ELF-1 (cell line): ENCODE data around the gene NUDT3.

Experiments used
- DNase-seq: peaks from one replicate; pipeline ENCODE4 v3.0.0-alpha.2; 2016; ENCODE audit warnings: low read depth, low spot score

Gene NUDT3

DNA sequence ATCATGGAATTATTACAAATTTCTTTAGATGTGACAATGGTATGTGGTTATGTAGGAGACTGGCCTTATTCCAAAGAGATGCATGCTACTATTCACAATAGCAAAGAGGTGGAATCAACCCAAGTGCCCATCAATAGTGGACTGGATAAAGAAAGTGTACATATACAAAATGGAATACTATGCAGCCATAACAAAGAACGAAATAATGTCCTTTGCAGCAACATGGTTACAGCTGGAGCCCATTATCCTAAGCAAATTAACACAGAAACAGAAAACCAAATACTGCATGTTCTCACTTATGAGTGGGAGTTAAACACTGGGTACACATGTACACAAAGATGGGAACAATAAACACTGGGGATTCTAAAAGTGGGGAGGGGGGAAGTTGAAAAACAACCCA, 69.7 kb downstream of the NUDT3 start:
- DNase-seq = no peak

DNA sequence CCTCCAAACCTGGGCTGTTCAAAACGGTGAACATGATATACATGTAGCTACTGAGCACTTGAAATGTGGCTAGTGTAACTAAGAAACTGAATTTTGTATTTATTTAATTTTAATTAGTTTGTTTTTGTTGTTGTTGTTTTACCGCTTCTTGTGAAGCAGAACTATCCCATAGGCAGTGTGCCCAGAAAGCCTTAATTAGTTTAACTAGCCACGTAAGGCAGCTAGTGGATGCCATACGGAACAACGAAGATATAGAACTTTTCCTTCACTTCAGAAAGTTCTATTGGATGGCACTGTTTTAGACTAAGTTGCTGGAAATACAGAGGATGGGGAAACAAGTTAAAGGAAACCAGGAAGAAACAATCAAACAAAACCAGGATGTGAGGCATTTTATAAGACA, 70.6 kb downstream of the NUDT3 start:
- DNase-seq = no peak

DNA sequence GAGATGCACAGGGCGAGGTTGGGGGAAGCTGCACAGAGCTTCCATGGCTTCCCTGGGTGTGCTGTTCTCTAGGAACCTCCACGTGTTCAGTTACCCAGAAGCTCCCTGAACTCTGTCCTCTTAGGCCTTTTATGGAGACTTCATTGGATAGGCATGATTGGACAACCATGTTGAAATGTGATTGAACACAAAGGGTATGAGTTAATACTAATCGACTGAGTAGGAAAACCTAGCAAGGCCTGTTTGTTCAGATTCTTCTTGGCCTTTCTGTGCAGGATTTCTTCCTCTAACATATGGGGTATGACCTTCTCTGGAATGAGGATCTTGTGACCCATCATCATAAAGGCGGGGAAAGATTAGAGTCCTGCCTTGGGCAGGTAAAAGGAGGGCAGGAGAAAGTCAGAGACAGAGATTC, 73.0 kb downstream of the NUDT3 start:
- no peak for DNase-seq

GRCh38 chr6:34318499-34319470, 73.7 kb downstream of the NUDT3 start:
- no peak for DNase-seq

DNA sequence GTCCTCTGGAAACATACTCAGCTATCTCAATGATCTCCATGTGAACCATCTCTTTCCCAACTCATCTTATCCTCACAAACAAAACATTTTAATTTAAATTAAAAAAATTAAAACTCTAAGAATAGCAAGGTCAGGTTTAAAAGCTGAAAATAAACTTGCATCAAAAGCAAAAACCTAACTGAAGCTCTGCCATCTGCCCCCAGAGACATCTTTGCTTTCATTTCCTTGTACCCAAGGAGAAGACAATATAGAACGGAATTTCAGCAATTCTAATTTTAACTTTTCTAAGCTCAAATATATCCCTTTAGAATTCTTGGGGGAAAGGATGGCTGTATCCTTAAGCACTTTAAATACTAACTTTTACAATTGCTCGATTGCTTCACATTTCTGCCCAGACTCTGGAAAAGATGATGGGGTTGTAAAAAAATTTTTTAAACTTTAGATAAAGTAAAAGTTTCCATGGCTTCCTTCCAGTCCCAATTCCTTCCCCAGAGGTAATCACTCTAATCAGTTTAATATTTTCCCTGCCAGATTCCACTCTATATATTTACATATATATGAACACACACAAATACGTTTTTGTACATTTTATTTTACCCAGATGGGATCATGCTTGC, 74.5 kb downstream of the NUDT3 start:
- DNase-seq = no peak

DNA sequence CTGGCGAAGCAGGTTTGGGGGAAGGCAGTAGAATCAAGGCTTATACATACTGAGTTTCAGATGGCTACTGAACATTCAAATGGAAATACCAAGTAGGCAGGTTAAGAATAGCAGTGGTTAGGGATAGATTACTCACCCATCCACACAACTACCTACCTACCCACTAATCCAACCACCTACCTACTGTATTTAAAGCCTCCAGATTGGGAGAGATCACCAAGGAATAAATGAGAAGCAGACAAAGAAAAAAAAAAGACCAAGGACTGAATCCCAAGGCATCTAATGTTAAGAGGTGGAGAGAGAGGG, 75.3 kb downstream of the NUDT3 start:
- DNase-seq = no peak

- DNase-seq = no peak
Observed at GRCh38 chr6:34316431-34317171, 75.9 kb downstream of the NUDT3 start.

DNA sequence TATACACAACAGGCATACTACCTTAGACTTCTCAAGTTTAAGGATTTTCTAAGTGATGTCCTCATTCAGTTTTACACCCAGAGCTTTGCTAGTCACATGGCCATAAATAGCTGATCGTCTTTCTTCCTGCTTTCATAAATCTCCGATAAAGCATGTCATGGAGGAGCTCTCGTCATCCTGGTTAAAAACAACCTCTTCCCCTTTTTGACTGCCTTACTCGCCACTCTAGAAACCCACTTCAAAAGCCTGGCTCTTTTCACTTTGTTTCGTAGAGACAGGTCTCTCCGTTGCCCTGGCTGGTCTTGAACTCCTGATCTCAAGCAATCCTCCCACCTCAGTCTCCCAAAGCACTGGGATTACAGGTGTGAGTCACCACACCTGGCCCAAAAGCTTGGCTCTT, 76.7 kb downstream of the NUDT3 start:
- DNase-seq = no peak

GRCh38 chr6:34315256-34315655, 77.2 kb downstream of the NUDT3 start:
- no peak for DNase-seq

GRCh38 chr6:34312259-34312658, 80.2 kb downstream of the NUDT3 start:
- DNase-seq = no peak

DNA sequence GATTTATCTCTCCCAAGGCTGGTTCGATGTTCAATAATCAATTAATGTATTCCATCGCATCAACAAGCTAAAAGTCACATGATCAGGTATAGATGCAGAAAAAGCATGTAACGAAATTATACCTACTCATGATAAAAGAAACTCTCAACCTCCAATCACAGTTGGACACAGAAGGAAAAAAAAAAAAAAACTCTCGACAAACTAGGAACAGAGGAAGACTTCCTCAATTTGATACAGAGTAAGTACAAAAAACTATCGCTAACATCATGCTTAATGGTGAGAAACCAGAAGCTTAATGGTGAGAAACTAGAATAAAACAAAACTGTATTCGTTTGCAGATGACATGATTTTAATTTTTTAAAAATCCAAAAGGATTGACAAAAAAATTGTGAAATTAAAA, 81.7 kb downstream of the NUDT3 start:
- DNase-seq = no peak

- DNase-seq = no peak
Observed at GRCh38 chr6:34308483-34308882, 84.0 kb downstream of the NUDT3 start.

DNA sequence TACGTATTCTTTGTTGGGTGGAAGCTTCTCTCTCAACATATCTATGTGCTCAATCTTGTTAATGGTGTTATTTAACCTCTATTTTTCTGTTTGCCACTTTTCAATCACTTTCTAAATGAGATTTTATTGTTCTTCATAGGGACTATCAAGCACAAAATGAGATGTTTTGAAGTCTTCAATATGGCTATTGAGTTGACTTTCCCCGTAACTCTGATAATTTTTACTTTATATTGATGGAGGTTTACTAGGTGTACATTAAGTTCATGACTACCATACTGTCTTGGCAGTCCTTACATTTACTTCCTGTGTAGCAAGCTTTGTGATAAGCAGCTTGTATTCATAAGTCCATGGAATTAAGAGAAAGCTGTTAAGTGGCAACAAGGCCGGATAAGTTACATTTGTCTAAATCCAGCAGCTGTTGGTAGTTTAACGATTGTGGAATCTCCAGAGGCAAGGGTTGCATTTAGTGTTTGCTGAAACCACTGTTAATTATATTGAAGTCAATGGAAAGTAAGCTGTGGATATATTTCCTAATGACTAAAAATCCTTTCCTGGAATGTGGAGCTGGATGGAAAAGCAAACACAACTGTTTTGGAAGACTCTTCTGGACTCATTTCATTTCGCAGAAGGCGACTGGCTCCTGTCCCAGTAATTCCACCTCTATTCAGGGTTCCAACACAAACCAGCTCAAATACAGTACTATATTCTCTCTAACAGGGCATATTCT, 86.3 kb downstream of the NUDT3 start:
- no peak for DNase-seq

DNA sequence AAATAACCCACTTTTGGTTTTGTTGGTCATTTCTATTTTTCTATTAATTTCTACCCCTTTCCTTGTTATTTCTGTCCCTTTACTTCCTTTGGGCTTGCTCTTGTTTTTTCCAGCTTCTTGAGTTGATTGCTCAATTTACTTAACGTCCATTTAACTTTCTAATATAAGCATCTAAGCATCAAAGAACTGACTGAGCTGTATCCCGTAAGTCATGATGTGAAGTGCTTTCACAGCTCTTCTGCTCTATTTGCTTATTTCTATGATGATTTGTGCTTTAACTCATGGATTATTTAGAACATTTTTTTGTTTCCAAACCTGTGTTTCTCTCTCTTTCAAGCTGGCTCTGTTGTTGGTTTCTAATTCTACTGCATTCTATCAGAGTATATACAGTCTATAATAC, 87.0 kb downstream of the NUDT3 start:
- DNase-seq = no peak

DNA sequence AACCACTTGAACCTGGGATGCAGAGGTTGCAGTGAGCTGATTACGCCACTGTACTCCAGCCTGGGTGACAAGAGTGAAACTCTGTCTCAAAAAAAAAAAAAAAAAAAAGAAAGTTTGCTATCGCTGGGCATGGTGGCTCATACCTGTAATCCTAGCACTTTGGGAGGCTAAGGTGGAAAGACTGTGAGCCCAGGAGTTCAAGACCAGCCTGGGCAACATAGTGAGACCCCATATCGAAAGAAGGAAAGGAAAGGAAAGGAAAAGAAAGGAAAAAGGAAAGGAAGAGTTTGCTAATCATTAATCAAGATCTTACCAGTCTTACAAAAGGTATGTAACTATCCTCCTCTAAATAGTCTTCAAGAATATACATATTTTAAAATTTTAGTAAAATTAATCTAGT, 88.3 kb downstream of the NUDT3 start:
- no peak for DNase-seq

DNA sequence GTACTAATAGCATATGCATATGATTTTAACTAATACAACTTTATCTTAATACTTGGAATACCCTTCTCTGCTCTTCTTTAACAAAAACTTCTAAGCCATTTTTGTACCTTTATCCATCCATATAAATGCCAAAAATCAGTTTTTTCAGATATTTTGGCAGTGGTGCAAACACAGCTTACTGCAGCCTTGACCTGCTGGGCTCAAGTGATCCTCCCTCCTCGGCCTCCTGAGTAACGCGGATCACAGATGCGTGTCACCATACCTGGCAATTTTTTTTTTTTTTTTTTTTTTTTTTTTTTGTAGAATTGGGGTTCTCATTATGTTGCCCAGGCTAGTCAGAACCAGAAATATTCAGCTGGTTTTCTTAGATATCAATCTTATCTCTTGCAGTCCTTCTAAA, 89.5 kb downstream of the NUDT3 start:
- DNase-seq = no peak

GRCh38 chr6:34301408-34301807, 91.1 kb downstream of the NUDT3 start:
- no peak for DNase-seq

- no peak for DNase-seq
Observed at GRCh38 chr6:34300332-34300751, 92.1 kb downstream of the NUDT3 start.

- DNase-seq = no peak
Observed at GRCh38 chr6:34298941-34299340, 93.5 kb downstream of the NUDT3 start.

- DNase-seq = no peak
Observed at GRCh38 chr6:34295721-34296120, 96.7 kb downstream of the NUDT3 start.

GRCh38 chr6:34292954-34293353, 99.5 kb downstream of the NUDT3 start:
- DNase-seq = no peak

DNA sequence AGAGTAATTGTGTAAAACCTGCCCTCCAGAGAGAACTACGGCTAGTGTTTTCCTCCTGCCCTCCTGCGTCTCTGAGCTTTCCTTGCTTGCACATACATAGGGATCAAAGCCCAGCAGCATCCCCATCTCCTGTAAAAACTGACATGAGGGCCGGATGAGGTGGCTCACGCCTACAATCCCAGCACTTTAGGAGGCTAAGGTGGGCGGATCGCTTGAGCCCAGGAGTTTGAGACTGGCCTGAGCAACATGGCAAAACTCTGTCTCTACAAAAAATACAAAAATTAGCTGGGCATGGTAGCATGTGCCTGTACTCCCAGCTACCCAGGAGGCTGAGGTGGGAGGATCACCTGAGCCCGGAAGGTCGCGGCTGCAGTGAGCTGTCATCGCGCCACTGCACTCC, 103.3 kb downstream of the NUDT3 start:
- no peak for DNase-seq
